ENCODE data around the gene CEP162. TPM values are rescaled to one million over a fixed set of nuclear protein-coding genes. Genes with fewer than 3 reads are reported as not detected.

Gene CEP162
- total RNA-seq, 6 experiments from 2014 or later = 1.7 to 3.8 (median 2.5) TPM

DNA sequence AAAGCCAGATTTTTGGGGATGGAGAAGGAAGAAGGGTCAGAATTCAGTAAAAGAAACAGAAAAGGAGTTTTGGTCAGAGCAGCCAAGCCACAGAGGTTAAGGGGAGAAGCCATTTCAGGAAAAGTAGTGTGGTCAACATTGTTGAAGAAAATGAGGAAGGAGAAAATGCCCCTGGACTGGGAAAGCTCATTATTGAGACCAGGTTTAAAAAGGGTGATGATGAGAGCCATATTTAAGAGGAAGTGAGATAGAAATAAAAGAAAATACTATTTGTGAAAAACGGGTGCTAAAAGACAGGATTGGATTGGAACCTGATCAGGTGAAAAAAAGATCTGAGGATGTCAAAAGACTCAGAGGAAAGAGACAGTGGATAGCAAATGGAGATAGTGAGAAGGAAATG, 75.8 kb downstream of the CEP162 start:
- Histone ChIP-seq H3K27ac (no peak overlapping the region), H3K9me3 (no peaks in the 10 kb centered on the region), H3K27me3 (no peaks in the 10 kb centered on the region), H3K36me3 (no peaks in the 10 kb centered on the region), H3K4me1 (no peaks in the 10 kb centered on the region), H3K4me3 (no peak overlapping the region)
- 87% methylated on average over 1 of the region's 1 CpG for WGBS (ENCODE audit: insufficient coverage, low coverage, low lambda C conversion rate, missing lambda C conversion rate)
- DNase-seq (no peak), ATAC-seq (no peak)
- no peak for TF ChIP-seq POLR2A (IDR thresholded peaks at IDR 0.05)
- TF ChIP-seq, protein P1, sequence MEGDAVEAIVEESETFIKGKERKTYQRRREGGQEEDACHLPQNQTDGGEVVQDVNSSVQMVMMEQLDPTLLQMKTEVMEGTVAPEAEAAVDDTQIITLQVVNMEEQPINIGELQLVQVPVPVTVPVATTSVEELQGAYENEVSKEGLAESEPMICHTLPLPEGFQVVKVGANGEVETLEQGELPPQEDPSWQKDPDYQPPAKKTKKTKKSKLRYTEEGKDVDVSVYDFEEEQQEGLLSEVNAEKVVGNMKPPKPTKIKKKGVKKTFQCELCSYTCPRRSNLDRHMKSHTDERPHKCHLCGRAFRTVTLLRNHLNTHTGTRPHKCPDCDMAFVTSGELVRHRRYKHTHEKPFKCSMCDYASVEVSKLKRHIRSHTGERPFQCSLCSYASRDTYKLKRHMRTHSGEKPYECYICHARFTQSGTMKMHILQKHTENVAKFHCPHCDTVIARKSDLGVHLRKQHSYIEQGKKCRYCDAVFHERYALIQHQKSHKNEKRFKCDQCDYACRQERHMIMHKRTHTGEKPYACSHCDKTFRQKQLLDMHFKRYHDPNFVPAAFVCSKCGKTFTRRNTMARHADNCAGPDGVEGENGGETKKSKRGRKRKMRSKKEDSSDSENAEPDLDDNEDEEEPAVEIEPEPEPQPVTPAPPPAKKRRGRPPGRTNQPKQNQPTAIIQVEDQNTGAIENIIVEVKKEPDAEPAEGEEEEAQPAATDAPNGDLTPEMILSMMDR (IDR thresholded peaks at IDR 0.05) = no peak
- intact Hi-C loops (cut with DNase I) = no loop called here

DNA sequence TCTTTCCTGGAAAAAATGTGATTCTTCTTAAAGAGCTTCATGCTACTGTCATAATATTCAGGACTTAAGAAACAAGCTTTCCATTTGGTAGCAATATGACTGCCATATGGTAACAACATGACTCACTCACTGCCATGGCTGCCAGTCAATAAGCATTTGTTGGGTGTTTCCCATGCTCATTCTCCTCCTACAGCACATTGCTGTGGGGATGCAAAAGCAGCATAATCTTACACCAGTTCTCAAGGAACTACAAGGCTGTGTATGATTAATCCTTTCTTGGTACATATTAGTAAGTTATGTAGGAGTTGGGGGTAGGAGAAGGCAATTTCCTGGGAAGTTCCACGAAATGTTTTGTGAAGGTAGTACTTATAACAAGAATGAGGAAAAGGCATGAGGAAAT, 76.7 kb downstream of the CEP162 start:
- WGBS (ENCODE audit: insufficient coverage, low coverage, low lambda C conversion rate, missing lambda C conversion rate) = 79% methylated on average over 1 of the region's 1 CpG
- H3K9me3 ChIP-seq = no peaks in the 10 kb centered on the region
- TF ChIP-seq, protein P1 (IDR thresholded peaks at IDR 0.05) = no peak
- TF ChIP-seq POLR2A (IDR thresholded peaks at IDR 0.05) = no peak
- no peaks in the 10 kb centered on the region for H3K27me3 ChIP-seq
- ATAC-seq (no peak), DNase-seq (no peak)
- H3K4me1 ChIP-seq = no peaks in the 10 kb centered on the region
- no peak overlapping the region for H3K4me3 ChIP-seq
- H3K36me3 ChIP-seq = no peaks in the 10 kb centered on the region
- intact Hi-C loops (cut with DNase I) = no loop called here
- H3K27ac ChIP-seq = no peak overlapping the region

DNA sequence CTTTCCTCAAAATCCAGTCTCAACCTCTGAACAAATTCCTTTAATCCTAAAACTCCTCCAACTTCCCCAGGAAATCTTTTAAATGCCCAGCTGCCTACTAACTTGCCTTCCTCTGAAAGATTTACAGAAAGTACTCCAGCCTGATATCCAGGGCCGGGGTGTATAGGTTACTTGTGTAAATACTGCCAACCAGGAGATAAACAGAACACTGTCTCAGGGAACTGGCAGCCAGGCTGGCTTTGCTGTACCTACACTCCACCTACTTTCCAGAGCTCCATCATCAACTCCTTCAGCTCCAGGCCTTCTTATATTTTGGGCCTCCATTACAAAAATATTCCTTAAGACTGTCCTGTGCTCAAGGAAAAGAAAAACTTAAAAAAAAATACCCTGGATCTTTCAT, 85.9 kb downstream of the CEP162 start:
- 75% methylated on average over 1 of the region's 1 CpG for WGBS (ENCODE audit: insufficient coverage, low coverage, low lambda C conversion rate, missing lambda C conversion rate)
- ATAC-seq = no peak
- Histone ChIP-seq H3K27ac (no peak overlapping the region), H3K9me3 (no peaks in the 10 kb centered on the region), H3K4me1 (no peaks in the 10 kb centered on the region), H3K27me3 (no peaks in the 10 kb centered on the region), H3K36me3 (no peaks in the 10 kb centered on the region), H3K4me3 (no peak overlapping the region)
- intact Hi-C loops (cut with DNase I) = no loop called here
- no peak for DNase-seq
- no peak for TF ChIP-seq POLR2A (IDR thresholded peaks at IDR 0.05)
- TF ChIP-seq, protein P1 (IDR thresholded peaks at IDR 0.05) = no peak

DNA sequence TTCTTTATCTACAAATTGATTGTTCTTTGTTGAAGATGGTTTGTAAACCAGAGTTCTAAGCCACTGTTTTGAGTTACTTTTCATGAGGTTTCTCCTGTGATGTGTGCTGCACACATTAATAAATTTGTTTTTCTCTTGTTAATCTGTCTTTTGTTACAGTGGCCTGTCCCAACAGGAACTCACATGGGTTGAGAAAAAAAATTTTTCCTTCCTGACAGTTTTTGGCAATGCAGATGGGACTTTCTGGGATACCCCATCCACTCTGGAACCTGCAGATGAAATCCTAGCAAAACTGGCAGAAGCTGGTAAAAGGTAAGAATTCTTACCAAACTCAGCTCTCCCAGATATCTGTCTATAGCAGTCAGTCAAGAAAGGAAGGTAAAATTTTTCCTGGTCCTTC, 88.1 kb downstream of the CEP162 start:
- no peak for DNase-seq
- intact Hi-C loops (cut with DNase I) = no loop called here

More for the DNA sequence above, 88.1 kb downstream of the CEP162 start:
- no peak for ATAC-seq
- Histone ChIP-seq H3K36me3 (no peaks in the 10 kb centered on the region), H3K27ac (no peak overlapping the region), H3K27me3 (no peaks in the 10 kb centered on the region), H3K4me3 (no peak overlapping the region), H3K4me1 (no peaks in the 10 kb centered on the region), H3K9me3 (no peaks in the 10 kb centered on the region)
- TF ChIP-seq POLR2A (IDR thresholded peaks at IDR 0.05) = no peak
- TF ChIP-seq, protein P1 (IDR thresholded peaks at IDR 0.05) = no peak

Data from right lobe of liver (tissue), 6 donors.